GM23338 (cell line): Measurements from ENCODE around the gene IL17A. TPM values are rescaled to one million over a fixed set of nuclear protein-coding genes. Genes with fewer than 3 reads are reported as not detected.

Source experiments
- ATAC-seq: fragments of 200-7000 bp; cut with Tn5 transposase; 3 replicates; pipeline ENCODE4 v1.9.1; 2020
- DNase-seq: peaks from one replicate; pipeline ENCODE4 v3.0.0-alpha.2; 2015; ENCODE audit warnings: low spot score
- H2AFZ ChIP-seq: fragments of 200-600 bp; sonication (generic); 2 replicates; pipeline ENCODE4 v1.8.0; 2016; ENCODE audit warnings: antibody characterized with exemption, mild to moderate bottlenecking, moderate library complexity
- H3F3A ChIP-seq: fragments of 200-600 bp; sonication (generic); replicated peaks from 2 replicates; pipeline ENCODE4 v1.8.0; 2017; ENCODE audit warnings: antibody characterized with exemption, mixed run types, low read depth
- H3K27ac ChIP-seq: fragments of 200-600 bp; sonication (generic); 2 replicates; pipeline ENCODE4 v1.6.1; 2016; ENCODE audit warnings: low read depth
- H3K27me3 ChIP-seq: fragments of 200-600 bp; sonication (generic); 2 replicates; pipeline ENCODE4 v1.8.0; 2016; ENCODE audit warnings: mild to moderate bottlenecking, mixed run types, moderate library complexity; ENCODE audit not compliant: insufficient read depth
- H3K36me3 ChIP-seq: fragments of 200-600 bp; sonication (generic); 2 replicates; pipeline ENCODE4 v1.8.0; 2016; ENCODE audit warnings: mild to moderate bottlenecking; ENCODE audit not compliant: insufficient read depth
- H3K4me1 ChIP-seq: fragments of 200-600 bp; sonication (generic); 2 replicates; pipeline ENCODE4 v1.8.0; 2016; ENCODE audit warnings: mild to moderate bottlenecking, moderate library complexity; ENCODE audit not compliant: insufficient read depth
- H3K4me2 ChIP-seq: fragments of 200-600 bp; sonication (generic); 2 replicates; pipeline ENCODE4 v1.7.1; 2017; ENCODE audit warnings: mixed run types
- H3K4me3 ChIP-seq: fragments of 200-600 bp; sonication (generic); 2 replicates; pipeline ENCODE4 v1.6.1; 2016; ENCODE audit warnings: mixed run types
- H3K79me2 ChIP-seq: fragments of 200-600 bp; sonication (generic); replicated peaks from 2 replicates; pipeline ENCODE4 v1.8.0; 2017; ENCODE audit warnings: mild to moderate bottlenecking; ENCODE audit not compliant: insufficient read depth
- H3K9me2 ChIP-seq: fragments of 200-600 bp; sonication (generic); 2 replicates; pipeline ENCODE4 v1.8.0; 2017; ENCODE audit not compliant: insufficient read depth
- H4K20me1 ChIP-seq: fragments of 200-600 bp; sonication (generic); replicated peaks from 2 replicates; pipeline ENCODE4 v1.8.0; 2017; ENCODE audit warnings: mild to moderate bottlenecking; ENCODE audit not compliant: insufficient read depth
- H3K27ac Mint-ChIP-seq: 2 replicates; pipeline ENCODE4 v1.8.0; 2020; ENCODE audit warnings: inconsistent platforms, mild to moderate bottlenecking, moderate library complexity, mixed read lengths
- H3K27me3 Mint-ChIP-seq: 3 replicates; pipeline ENCODE4 v1.8.0; 2022; ENCODE audit warnings: low read depth, mild to moderate bottlenecking, moderate library complexity, mixed read lengths, inconsistent platforms; ENCODE audit not compliant: insufficient read depth, poor library complexity
- H3K36me3 Mint-ChIP-seq: 3 replicates; pipeline ENCODE4 v1.8.0; 2021; ENCODE audit warnings: low read depth, mild to moderate bottlenecking, inconsistent platforms, moderate library complexity, mixed read lengths
- H3K4me1 Mint-ChIP-seq: 3 replicates; pipeline ENCODE4 v1.8.0; 2020; ENCODE audit warnings: mild to moderate bottlenecking, inconsistent platforms, mixed read lengths
- H3K4me3 Mint-ChIP-seq: 3 replicates; pipeline ENCODE4 v1.8.0; 2021; ENCODE audit warnings: moderate library complexity, mild to moderate bottlenecking, inconsistent platforms, mixed read lengths
- H3K9me3 Mint-ChIP-seq: 3 replicates; pipeline ENCODE4 v1.8.0; 2020; ENCODE audit warnings: moderate library complexity, mild to moderate bottlenecking, inconsistent platforms, mixed read lengths
- NANOG ChIP-seq: IDR thresholded peaks from 2 replicates; pipeline ENCODE4 v1.6.1; 2016; ENCODE audit warnings: antibody characterized with exemption, borderline replicate concordance
- POLR2AphosphoS5 ChIP-seq: IDR thresholded peaks from 2 replicates; pipeline ENCODE4 v1.6.1; 2016; ENCODE audit warnings: antibody characterized with exemption, low read depth
- STAT1 ChIP-seq: IDR thresholded peaks from one replicate; pipeline ENCODE4 v1.6.1; 2016; ENCODE audit warnings: antibody characterized with exemption; ENCODE audit not compliant: unreplicated experiment
- ZNF331 ChIP-seq: fragments of 250-450 bp; sonication (Bioruptor Pico); IDR thresholded peaks from 2 replicates; pipeline ENCODE4 v1.5.0; 2020; ENCODE audit warnings: low read depth, mild to moderate bottlenecking, moderate library complexity
- polyA plus RNA-seq: library from polyadenylated mRNA; unstranded; fragments of >200 nt; fragmentation: Nextera tagmentation; extraction: Ambion mirVana; gene quantifications from 2 replicates; pipeline ENCODE4 v1.2.1, GENCODE V29; 2016
- total RNA-seq: library from RNA; depleted of rRNA; stranded (reverse); fragments of >200 nt; shearing (Covaris generic); gene quantifications from 2 replicates; pipeline ENCODE4 v1.2.3, GENCODE V29; 2014
- TF ChIP-seq, protein P1 (sequence below): fragments of 250-450 bp; sonication (Bioruptor Pico); IDR thresholded peaks from 2 replicates; pipeline ENCODE4 v1.5.0; 2020; ENCODE audit warnings: mild to moderate bottlenecking, moderate library complexity
- TF ChIP-seq, protein P2 (sequence below), 2 experiments: fragments of 200-600 bp in 1 of 2; sonication (generic) in 1 of 2; conservative IDR thresholded peaks; 2 replicates each; pipeline versions ENCODE4 v1.5.1 to v1.6.1; 2016 to 2017; ENCODE audit warnings: antibody characterized with exemption in 2 of 2, low read depth in 2 of 2, mild to moderate bottlenecking in 2 of 2, moderate library complexity in 1 of 2

Gene IL17A
- total and polyA plus RNA-seq, 2 experiments from 2014 or later = not detected

GRCh38 chr6:52227495-52227894, 41.3 kb downstream of the IL17A start (continued):
- TF ChIP-seq, protein P1, sequence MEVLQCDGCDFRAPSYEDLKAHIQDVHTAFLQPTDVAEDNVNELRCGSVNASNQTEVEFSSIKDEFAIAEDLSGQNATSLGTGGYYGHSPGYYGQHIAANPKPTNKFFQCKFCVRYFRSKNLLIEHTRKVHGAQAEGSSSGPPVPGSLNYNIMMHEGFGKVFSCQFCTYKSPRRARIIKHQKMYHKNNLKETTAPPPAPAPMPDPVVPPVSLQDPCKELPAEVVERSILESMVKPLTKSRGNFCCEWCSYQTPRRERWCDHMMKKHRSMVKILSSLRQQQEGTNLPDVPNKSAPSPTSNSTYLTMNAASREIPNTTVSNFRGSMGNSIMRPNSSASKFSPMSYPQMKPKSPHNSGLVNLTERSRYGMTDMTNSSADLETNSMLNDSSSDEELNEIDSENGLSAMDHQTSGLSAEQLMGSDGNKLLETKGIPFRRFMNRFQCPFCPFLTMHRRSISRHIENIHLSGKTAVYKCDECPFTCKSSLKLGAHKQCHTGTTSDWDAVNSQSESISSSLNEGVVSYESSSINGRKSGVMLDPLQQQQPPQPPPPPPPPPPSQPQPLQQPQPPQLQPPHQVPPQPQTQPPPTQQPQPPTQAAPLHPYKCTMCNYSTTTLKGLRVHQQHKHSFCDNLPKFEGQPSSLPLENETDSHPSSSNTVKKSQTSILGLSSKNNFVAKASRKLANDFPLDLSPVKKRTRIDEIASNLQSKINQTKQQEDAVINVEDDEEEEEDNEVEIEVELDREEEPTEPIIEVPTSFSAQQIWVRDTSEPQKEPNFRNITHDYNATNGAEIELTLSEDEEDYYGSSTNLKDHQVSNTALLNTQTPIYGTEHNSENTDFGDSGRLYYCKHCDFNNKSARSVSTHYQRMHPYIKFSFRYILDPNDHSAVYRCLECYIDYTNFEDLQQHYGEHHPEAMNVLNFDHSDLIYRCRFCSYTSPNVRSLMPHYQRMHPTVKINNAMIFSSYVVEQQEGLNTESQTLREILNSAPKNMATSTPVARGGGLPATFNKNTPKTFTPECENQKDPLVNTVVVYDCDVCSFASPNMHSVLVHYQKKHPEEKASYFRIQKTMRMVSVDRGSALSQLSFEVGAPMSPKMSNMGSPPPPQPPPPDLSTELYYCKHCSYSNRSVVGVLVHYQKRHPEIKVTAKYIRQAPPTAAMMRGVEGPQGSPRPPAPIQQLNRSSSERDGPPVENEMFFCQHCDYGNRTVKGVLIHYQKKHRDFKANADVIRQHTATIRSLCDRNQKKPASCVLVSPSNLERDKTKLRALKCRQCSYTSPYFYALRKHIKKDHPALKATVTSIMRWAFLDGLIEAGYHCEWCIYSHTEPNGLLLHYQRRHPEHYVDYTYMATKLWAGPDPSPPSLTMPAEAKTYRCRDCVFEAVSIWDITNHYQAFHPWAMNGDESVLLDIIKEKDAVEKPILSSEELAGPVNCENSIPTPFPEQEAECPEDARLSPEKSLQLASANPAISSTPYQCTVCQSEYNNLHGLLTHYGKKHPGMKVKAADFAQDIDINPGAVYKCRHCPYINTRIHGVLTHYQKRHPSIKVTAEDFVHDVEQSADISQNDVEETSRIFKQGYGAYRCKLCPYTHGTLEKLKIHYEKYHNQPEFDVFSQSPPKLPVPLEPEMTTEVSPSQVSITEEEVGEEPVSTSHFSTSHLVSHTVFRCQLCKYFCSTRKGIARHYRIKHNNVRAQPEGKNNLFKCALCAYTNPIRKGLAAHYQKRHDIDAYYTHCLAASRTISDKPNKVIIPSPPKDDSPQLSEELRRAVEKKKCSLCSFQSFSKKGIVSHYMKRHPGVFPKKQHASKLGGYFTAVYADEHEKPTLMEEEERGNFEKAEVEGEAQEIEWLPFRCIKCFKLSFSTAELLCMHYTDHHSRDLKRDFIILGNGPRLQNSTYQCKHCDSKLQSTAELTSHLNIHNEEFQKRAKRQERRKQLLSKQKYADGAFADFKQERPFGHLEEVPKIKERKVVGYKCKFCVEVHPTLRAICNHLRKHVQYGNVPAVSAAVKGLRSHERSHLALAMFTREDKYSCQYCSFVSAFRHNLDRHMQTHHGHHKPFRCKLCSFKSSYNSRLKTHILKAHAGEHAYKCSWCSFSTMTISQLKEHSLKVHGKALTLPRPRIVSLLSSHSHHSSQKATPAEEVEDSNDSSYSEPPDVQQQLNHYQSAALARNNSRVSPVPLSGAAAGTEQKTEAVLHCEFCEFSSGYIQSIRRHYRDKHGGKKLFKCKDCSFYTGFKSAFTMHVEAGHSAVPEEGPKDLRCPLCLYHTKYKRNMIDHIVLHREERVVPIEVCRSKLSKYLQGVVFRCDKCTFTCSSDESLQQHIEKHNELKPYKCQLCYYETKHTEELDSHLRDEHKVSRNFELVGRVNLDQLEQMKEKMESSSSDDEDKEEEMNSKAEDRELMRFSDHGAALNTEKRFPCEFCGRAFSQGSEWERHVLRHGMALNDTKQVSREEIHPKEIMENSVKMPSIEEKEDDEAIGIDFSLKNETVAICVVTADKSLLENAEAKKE (CRISPR knock-in tag) = no peak
- TF ChIP-seq, protein P2, sequence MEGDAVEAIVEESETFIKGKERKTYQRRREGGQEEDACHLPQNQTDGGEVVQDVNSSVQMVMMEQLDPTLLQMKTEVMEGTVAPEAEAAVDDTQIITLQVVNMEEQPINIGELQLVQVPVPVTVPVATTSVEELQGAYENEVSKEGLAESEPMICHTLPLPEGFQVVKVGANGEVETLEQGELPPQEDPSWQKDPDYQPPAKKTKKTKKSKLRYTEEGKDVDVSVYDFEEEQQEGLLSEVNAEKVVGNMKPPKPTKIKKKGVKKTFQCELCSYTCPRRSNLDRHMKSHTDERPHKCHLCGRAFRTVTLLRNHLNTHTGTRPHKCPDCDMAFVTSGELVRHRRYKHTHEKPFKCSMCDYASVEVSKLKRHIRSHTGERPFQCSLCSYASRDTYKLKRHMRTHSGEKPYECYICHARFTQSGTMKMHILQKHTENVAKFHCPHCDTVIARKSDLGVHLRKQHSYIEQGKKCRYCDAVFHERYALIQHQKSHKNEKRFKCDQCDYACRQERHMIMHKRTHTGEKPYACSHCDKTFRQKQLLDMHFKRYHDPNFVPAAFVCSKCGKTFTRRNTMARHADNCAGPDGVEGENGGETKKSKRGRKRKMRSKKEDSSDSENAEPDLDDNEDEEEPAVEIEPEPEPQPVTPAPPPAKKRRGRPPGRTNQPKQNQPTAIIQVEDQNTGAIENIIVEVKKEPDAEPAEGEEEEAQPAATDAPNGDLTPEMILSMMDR (conservative IDR thresholded peaks at IDR 0.05; ENCODE audit: low read depth in 2 of 2) = no peak

GRCh38 chr6:52230685-52231084, 44.5 kb downstream of the IL17A start:
- H3K27ac Mint-ChIP-seq = no peak overlapping the region
- H3K27me3 Mint-ChIP-seq = peaks cover 2% of the 10 kb centered on the region
- Histone ChIP-seq H3F3A (no peaks in the 10 kb centered on the region), H3K4me2 (no peak overlapping the region), H3K4me3 (no peak overlapping the region), H3K79me2 (no peaks in the 10 kb centered on the region), H2AFZ (peak overlapping the region; percentile 66; the same call in 1 of the 2 replicates), H3K9me2 (0 out of 2 replicates have a peak, but pooled peaks cover 5% of the 10 kb centered on the region), H4K20me1 (no peaks in the 10 kb centered on the region), H3K27me3 (no peaks in the 10 kb centered on the region), H3K4me1 (no peaks in the 10 kb centered on the region), H3K27ac (no peak overlapping the region), H3K36me3 (no peaks in the 10 kb centered on the region)
- no peaks in the 10 kb centered on the region for H3K9me3 Mint-ChIP-seq
- no peak for TF ChIP-seq POLR2AphosphoS5
- no peak for TF ChIP-seq STAT1
- no peak for TF ChIP-seq NANOG
- no peak for TF ChIP-seq ZNF331
- peaks cover 5% of the 10 kb centered on the region for H3K4me1 Mint-ChIP-seq
- DNase-seq (no peak), ATAC-seq (no peak)
- H3K36me3 Mint-ChIP-seq = no peaks in the 10 kb centered on the region
- H3K4me3 Mint-ChIP-seq = no peak overlapping the region
